HL-60 (cell line): ENCODE data around the gene DMRTC1B.
"Not testable (repeated sequence)": the region's sequence is repeated elsewhere in the genome, so short reads cannot be mapped to it uniquely, and the experiment has no call there.

Experiments
- GABPA ChIP-seq: IDR thresholded peaks from 2 replicates; pipeline ENCODE4 v1.6.1; 2012; ENCODE audit warnings: low read depth
- POLR2AphosphoS5 ChIP-seq: IDR thresholded peaks from 2 replicates; pipeline ENCODE4 v1.6.1; 2012; ENCODE audit warnings: low read depth
- SPI1 ChIP-seq: IDR thresholded peaks from 2 replicates; pipeline ENCODE4 v1.6.1; 2012; ENCODE audit warnings: low read depth, mild to moderate bottlenecking, borderline replicate concordance
- TF ChIP-seq, protein P1 (sequence below): IDR thresholded peaks from one replicate; pipeline ENCODE4 v1.5.1; 2011; ENCODE audit warnings: low read length, control low read depth, inconsistent platforms; ENCODE audit not compliant: insufficient read depth
- TF ChIP-seq, protein P2 (sequence below): IDR thresholded peaks from 2 replicates; pipeline ENCODE4 v1.6.1; 2012; ENCODE audit warnings: low read depth; ENCODE audit not compliant: insufficient replicate concordance

DNA sequence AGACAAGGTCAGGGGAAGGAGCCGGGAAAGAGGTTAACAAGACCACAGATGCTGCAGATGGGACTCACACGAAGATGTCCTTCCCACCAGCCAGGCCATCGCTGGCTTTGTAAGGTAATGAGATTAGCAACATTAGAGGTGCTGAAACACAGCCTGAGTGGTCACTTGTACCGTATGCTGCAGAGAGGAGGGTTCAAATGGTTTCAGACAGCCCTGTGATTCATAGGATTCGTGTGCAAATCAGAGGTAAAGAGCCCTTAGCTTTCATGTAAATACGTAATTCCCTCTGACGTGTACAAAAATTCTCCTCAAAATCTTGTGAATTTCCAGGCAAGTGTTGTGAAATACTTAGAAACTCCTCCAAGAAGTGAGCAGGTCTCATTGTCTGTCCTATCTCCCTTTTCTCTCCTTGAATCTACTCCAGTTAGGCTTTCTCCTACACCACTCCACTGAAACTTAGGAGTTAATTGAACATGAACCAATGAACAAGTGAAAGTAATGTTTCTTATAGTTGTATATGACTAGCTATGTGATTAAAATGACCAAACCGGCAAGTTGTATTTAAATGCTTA, 6.8 kb downstream of the DMRTC1B start:
- TF ChIP-seq, protein P1, sequence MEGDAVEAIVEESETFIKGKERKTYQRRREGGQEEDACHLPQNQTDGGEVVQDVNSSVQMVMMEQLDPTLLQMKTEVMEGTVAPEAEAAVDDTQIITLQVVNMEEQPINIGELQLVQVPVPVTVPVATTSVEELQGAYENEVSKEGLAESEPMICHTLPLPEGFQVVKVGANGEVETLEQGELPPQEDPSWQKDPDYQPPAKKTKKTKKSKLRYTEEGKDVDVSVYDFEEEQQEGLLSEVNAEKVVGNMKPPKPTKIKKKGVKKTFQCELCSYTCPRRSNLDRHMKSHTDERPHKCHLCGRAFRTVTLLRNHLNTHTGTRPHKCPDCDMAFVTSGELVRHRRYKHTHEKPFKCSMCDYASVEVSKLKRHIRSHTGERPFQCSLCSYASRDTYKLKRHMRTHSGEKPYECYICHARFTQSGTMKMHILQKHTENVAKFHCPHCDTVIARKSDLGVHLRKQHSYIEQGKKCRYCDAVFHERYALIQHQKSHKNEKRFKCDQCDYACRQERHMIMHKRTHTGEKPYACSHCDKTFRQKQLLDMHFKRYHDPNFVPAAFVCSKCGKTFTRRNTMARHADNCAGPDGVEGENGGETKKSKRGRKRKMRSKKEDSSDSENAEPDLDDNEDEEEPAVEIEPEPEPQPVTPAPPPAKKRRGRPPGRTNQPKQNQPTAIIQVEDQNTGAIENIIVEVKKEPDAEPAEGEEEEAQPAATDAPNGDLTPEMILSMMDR: not testable (repeated sequence)
- not testable (repeated sequence) for TF ChIP-seq POLR2AphosphoS5, GABPA, SPI1
- TF ChIP-seq, protein P2, sequence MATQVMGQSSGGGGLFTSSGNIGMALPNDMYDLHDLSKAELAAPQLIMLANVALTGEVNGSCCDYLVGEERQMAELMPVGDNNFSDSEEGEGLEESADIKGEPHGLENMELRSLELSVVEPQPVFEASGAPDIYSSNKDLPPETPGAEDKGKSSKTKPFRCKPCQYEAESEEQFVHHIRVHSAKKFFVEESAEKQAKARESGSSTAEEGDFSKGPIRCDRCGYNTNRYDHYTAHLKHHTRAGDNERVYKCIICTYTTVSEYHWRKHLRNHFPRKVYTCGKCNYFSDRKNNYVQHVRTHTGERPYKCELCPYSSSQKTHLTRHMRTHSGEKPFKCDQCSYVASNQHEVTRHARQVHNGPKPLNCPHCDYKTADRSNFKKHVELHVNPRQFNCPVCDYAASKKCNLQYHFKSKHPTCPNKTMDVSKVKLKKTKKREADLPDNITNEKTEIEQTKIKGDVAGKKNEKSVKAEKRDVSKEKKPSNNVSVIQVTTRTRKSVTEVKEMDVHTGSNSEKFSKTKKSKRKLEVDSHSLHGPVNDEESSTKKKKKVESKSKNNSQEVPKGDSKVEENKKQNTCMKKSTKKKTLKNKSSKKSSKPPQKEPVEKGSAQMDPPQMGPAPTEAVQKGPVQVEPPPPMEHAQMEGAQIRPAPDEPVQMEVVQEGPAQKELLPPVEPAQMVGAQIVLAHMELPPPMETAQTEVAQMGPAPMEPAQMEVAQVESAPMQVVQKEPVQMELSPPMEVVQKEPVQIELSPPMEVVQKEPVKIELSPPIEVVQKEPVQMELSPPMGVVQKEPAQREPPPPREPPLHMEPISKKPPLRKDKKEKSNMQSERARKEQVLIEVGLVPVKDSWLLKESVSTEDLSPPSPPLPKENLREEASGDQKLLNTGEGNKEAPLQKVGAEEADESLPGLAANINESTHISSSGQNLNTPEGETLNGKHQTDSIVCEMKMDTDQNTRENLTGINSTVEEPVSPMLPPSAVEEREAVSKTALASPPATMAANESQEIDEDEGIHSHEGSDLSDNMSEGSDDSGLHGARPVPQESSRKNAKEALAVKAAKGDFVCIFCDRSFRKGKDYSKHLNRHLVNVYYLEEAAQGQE: not testable (repeated sequence)
